HUES6 (cell line): ENCODE data around the gene NDRG2.
"Not testable (repeated sequence)": the region's sequence is repeated elsewhere in the genome, so short reads cannot be mapped to it uniquely, and the experiment has no call there.

ENCODE experiments used
- H3K27ac ChIP-seq: 2 replicates; pipeline ENCODE4 v1.7.0; 2013; ENCODE audit warnings: low read depth, mild to moderate bottlenecking, low read length, inconsistent platforms
- H3K27me3 ChIP-seq: 2 replicates; pipeline ENCODE4 v1.6.1; 2013; ENCODE audit warnings: low read length; ENCODE audit not compliant: control insufficient read depth, insufficient read depth
- H3K36me3 ChIP-seq: 2 replicates; pipeline ENCODE4 v1.6.1; 2013; ENCODE audit warnings: low read length; ENCODE audit not compliant: control insufficient read depth, insufficient read depth
- H3K4me1 ChIP-seq: 2 replicates; pipeline ENCODE4 v1.6.1; 2013; ENCODE audit warnings: low read length; ENCODE audit not compliant: control insufficient read depth, insufficient read depth
- H3K4me3 ChIP-seq: 2 replicates; pipeline ENCODE4 v1.5.1; 2013; ENCODE audit warnings: low read depth, low read length
- H3K9ac ChIP-seq: one replicate; pipeline ENCODE4 v1.6.1; 2013; ENCODE audit warnings: mild to moderate bottlenecking, low read length
- H3K9me3 ChIP-seq: 2 replicates; pipeline ENCODE4 v1.6.1; 2013; ENCODE audit warnings: low read depth, low read length; ENCODE audit not compliant: control insufficient read depth, insufficient read depth

NDRG2 gene

DNA sequence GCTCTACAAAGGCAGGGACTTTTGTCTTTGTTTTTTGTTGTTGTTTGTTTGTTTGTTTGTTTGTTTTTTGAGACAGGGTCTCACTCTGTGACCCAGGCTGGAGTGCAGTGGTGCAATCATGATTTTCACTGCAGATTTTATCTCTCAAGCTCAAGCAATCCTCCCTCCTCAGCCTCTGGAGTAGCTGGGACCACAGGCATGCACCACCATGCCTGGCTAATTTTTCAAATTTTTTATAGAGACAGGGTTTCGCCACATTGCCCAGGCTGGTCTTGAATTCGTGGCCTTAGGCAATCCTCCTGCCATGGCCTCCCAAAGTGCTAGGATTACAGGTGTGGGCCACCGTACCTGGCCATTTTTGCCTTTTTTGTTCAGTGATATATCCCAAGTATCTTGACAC lies 16.1 kb upstream of the NDRG2 start:
- not testable (repeated sequence) for H3K27me3 ChIP-seq, H3K9me3 ChIP-seq, H3K27ac ChIP-seq, H3K9ac ChIP-seq, H3K36me3 ChIP-seq, H3K4me3 ChIP-seq
- peaks cover 22% of the 10 kb centered on the region for H3K4me1 ChIP-seq

DNA sequence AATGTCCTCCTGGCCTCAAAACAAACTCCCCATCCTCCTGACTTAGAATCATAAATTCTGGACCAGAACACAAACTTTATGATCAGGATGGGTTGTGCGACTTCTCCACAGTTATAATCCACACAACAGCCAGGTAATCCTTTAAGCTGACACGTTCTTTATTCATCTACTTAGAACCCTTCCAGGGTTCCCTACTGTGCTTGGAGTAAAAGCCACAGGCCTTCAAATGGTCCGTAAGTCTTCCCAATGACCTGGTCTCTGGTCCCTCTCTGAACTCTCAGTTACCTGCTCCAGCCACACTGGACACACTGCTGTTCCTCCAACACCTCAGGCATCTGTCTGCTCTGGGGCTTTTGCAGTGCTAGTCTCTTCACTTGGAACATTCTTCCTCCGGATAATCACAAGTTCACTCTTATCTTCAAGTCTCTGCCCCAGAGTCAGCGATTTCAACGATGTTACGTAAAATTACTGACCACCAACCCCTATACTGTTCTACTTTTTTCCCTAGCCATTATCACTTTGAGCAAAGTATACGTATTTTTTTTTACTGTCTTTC lies 15.6 kb upstream of the NDRG2 start:
- no peak overlapping the region for H3K4me3 ChIP-seq
- no peak overlapping the region for H3K27ac ChIP-seq
- H3K27me3 ChIP-seq = 0 out of 2 replicates have a peak, but pooled peaks cover 2% of the 10 kb centered on the region
- H3K9me3 ChIP-seq = no peaks in the 10 kb centered on the region
- H3K36me3 ChIP-seq = no peaks in the 10 kb centered on the region
- H3K4me1 ChIP-seq = peaks cover 22% of the 10 kb centered on the region
- H3K9ac ChIP-seq = no peak overlapping the region

DNA sequence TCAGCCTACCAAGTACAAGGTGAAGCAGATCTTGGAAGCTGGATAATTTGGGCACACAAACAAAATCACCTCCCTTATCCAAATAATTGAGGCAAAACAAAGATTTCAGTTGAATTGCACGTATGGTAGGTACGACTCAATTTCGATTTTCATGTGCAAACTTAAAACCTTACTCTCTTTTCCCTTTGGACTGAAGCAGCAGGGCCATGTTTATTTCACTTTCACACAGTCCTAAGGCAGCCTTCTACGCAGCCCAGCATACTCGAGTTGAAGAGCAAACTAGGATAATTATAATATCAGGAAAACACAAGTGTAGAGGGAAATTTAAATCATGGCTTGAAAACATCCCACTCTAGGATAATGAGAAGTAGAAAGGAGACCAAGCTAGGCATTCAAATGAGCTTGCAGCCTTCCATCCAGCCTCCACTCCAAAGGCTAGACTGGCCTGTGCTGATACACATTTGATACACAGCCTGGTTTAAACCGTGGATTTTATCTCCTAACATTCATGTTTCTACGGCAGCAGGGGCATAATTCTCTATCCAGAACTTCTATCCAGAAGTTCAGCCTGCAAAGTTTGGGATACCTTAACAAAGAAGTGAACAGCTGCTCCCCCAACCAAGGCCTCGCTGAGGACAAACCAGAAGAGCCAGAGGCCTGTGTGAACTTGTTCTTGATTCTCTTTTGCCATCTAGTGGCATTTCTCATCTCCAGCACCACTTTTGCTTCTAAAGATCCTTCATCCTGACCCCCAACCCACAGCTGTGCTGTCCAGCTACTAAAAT lies 14.9 kb upstream of the NDRG2 start:
- H3K4me1 ChIP-seq = peaks cover 22% of the 10 kb centered on the region
- no peak overlapping the region for H3K4me3 ChIP-seq
- H3K27ac ChIP-seq = no peak overlapping the region
- H3K9me3 ChIP-seq = no peaks in the 10 kb centered on the region
- H3K36me3 ChIP-seq = no peaks in the 10 kb centered on the region
- H3K9ac ChIP-seq = no peak overlapping the region
- H3K27me3 ChIP-seq = 0 out of 2 replicates have a peak, but pooled peaks cover 2% of the 10 kb centered on the region

DNA sequence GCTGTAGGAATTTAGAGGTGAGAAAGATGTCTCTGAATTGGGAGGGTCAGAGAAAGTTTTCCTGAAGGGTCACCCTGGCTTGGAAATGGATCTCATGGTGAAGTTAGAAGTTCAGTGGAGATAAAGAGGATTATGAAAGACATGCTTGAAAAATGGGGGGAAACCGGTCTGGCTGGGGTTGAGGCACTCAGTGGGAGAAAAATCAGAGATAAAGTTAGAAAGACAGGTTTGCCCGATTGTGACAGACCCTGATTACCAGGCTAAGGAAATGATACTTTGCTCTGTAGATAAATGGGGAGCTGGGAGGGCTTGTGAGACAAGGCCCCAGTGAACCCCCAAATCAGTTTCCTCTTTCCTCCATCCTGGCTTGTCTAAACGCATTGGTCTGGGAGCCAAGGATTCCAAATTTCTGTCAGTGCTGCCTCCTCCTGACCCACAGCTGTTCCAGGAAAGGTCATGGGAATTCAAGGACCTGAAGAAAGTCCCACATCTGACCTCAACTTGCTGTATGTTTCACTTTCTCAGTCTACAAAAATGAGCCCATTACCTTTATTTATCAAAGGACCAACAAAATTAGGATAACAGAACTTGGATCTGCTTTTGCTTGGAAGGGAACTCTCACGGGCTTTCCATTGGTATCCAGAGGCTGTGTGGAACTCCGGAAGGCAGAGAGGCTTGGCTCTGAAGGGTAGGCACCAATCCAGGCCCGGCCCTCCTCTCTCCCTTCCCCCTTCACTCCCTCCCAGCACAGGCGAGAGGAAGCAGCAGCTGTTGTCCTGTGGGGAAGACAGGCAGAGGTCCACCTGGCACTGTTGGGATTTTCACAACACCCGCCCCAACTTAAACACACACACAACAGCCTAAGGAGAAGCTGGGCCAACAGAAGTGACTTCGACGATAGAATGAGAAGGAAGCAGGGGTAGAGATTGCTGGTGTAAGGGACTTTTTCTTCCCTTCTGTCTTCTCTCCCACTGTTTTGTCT lies 13.9 kb upstream of the NDRG2 start:
- Histone ChIP-seq H3K4me3 (no peak overlapping the region), H3K9me3 (no peaks in the 10 kb centered on the region), H3K4me1 (peaks cover 22% of the 10 kb centered on the region), H3K27me3 (0 out of 2 replicates have a peak, but pooled peaks cover 2% of the 10 kb centered on the region), H3K9ac (no peak overlapping the region), H3K27ac (no peak overlapping the region), H3K36me3 (no peaks in the 10 kb centered on the region)

DNA sequence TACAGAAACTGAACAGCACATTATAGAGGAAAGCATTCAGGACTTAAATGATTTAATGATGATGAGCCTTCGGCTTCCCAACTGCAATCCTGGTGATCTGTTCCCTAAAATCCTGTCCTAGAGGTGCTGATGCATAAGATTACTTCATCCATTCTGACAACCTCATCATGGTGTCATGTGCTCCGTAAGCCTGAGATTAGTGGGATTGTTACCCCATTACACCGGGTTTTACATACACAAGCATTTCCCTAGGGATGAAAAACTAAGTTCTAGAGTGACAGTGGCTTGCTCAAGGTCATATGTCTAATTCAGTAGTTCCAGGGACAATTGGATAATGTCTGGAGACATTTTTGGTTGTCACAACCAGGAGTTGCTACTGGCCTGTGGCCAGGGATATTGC lies 12.3 kb upstream of the NDRG2 start:
- Histone ChIP-seq H3K4me1 (peaks cover 22% of the 10 kb centered on the region), H3K36me3 (no peaks in the 10 kb centered on the region), H3K9me3 (no peaks in the 10 kb centered on the region), H3K27me3 (0 out of 2 replicates have a peak, but pooled peaks cover 4% of the 10 kb centered on the region), H3K4me3 (no peak overlapping the region), H3K9ac (no peak overlapping the region), H3K27ac (no peak overlapping the region)

DNA sequence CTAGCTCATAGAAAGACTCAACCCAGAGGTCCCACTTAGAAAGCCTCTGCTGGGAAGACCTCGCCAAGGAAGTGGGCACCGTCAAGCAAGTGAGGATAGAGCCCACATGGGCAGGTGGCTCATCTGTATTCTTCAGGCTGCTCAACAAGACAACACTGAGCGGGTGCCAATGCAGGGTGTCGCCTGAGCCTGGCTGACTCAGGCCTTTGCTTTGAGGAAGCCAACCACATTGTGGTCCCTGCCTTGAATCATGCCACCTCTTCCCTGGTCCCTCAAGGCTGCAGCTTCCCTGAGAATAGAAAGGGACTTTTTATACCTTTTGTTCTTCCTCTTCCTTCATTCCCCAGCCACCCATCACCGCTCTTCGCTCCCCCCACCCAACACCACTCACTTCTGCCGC lies 11.9 kb upstream of the NDRG2 start:
- no peaks in the 10 kb centered on the region for H3K9me3 ChIP-seq
- no peak overlapping the region for H3K4me3 ChIP-seq
- H3K9ac ChIP-seq = no peak overlapping the region
- H3K4me1 ChIP-seq = peaks cover 22% of the 10 kb centered on the region
- H3K27ac ChIP-seq = no peak overlapping the region
- H3K27me3 ChIP-seq = 0 out of 2 replicates have a peak, but pooled peaks cover 5% of the 10 kb centered on the region
- H3K36me3 ChIP-seq = no peaks in the 10 kb centered on the region

DNA sequence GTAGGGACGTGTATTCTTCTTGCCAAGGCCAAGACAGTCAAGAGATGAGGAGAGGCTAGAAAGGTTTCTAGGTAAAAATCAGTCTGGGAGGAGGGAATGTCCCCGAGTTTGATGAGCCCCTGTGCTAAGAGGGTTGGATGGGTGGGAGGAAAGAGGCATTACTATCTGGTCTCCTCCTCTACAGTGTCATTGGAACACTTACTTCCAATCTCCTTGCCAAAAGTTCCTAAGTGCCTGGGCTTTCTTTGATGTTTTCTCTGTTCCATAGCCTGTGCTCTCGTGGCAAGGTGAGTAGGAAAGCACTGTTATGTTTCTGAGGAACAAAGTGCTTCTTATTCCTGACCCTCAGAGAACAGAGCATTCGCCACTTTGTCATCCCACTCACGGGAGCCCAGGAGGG lies 9.8 kb upstream of the NDRG2 start, which contains the start of gene RNASE13:
RNASE13 (minus strand) TSS at position 101 of the 400 bp plus-strand sequence. CDS start 519 bp downstream, outside the sequence.
- H3K9me3 ChIP-seq = no peaks in the 10 kb centered on the region
- no peak within 1 kb of the TSS for H3K4me3 ChIP-seq
- H3K36me3 ChIP-seq = no peaks in the 10 kb centered on the region
- peaks cover 5% of the 10 kb centered on the region; the same call in 1 of the 2 replicates for H3K27me3 ChIP-seq
- peaks cover 14% of the 10 kb centered on the region for H3K4me1 ChIP-seq
- no peak within 1 kb of the TSS for H3K9ac ChIP-seq
- H3K27ac ChIP-seq = no peak within 1 kb of the TSS

DNA sequence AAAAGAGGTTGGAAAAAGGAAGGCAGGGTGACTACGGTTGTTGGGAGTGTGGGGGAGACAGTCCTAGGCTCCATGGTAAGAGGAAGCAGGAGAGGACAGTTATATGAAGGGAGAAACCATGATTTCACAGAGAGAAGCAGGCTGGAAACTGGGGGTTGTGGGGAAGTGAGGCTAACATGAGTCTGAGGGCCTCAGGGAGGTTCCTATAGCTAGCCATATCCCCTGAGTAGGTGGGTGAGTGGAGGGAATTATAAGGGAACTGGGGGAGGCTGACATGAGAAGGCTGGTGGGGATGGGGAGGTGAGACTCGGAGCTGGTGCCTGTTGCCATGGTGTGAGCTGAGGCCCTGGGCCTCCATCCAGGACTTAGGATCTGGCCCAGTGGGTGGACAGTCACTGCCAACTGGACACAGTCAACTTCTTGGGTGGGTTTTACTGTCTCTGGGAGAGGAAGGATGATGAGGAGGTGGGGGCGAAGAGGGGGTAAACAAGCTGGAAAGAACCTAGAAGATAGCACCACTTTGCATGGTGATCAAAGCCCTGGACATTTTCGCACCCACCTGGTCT lies 8.4 kb upstream of the NDRG2 start:
- no peak overlapping the region for H3K4me3 ChIP-seq
- no peaks in the 10 kb centered on the region for H3K9me3 ChIP-seq
- H3K9ac ChIP-seq = no peak overlapping the region
- H3K27ac ChIP-seq = no peak overlapping the region
- peaks cover 5% of the 10 kb centered on the region; the same call in 1 of the 2 replicates for H3K27me3 ChIP-seq
- H3K4me1 ChIP-seq = no peaks in the 10 kb centered on the region
- no peaks in the 10 kb centered on the region for H3K36me3 ChIP-seq

DNA sequence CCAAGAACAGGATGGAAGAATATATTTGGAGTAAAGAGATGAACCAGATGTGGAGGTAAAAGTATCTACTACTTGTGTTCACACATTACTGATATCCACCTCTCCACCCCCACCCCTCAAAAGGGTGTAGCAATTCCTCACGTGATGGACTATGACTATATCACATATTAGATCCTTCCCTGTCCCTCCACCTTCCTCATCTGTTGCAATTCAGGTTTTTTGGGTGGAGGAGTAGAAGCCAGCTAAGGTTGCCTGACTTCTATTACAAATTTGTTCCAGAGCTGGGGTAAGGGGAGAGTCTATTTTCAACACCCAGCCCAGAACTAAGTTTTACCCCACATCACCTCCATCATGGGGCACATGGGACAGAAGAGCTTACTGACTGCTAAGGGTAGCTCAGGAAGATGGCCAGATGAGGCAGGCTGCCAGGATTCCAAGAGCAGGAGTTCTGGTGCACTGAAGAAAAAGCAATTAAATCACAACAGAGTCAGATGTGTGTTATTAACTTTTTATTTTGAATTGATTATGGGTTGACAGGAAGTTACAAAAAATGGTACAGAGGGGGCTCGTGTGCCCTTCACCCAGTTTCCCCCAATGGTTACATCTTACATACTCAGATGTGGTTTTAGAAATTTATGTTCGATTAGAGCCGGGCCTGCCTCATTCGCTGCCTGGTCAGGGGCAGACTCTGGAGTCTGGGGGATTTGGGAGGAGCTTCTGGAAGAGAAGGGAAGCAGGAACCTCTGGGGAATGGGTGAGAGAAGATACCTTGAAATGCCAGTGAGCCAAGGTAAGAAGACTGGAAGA lies 7.7 kb upstream of the NDRG2 start:
- Histone ChIP-seq H3K9ac (no peak overlapping the region), H3K27me3 (peaks cover 5% of the 10 kb centered on the region; the same call in 1 of the 2 replicates), H3K9me3 (no peaks in the 10 kb centered on the region), H3K4me1 (no peaks in the 10 kb centered on the region), H3K36me3 (no peaks in the 10 kb centered on the region), H3K27ac (no peak overlapping the region), H3K4me3 (no peak overlapping the region)

DNA sequence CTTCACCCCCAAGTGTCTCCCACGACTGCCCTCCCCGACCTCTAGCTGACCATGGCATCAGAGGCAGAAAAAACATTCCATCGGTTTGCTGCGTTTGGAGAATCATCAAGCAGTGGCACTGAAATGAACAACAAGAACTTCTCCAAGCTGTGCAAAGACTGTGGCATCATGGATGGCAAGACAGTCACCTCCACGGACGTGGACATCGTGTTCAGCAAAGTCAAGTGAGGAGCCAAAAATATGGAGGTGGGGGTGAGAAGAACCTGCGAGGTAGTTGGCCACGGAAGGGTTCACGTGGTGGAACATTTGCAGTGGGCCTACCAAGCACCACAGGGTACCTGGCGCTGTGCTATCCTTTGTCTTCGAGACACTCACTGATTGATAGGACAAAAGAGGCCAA lies 5.7 kb upstream of the NDRG2 start:
- no peak overlapping the region for H3K4me3 ChIP-seq
- no peaks in the 10 kb centered on the region for H3K9me3 ChIP-seq
- H3K9ac ChIP-seq = no peak overlapping the region
- H3K27ac ChIP-seq = no peak overlapping the region
- peaks cover 16% of the 10 kb centered on the region for H3K4me1 ChIP-seq
- H3K27me3 ChIP-seq = peaks cover 3% of the 10 kb centered on the region; the same call in 1 of the 2 replicates
- no peaks in the 10 kb centered on the region for H3K36me3 ChIP-seq
